Kidney (tissue), 14 donors: ENCODE data around the gene FBXO36. TPM values are rescaled to one million over a fixed set of nuclear protein-coding genes. Genes with fewer than 3 reads are reported as not detected.
"Not testable (repeated sequence)": the region's sequence is repeated elsewhere in the genome, so short reads cannot be mapped to it uniquely, and the experiment has no call there.

Experiments used
- DNase-seq, 5 donors: peaks; one replicate each; pipeline ENCODE4 v3.0.0-alpha.2; 2013 to 2020
- FAIRE-seq: peaks from 2 replicates; lab custom pipeline; 2012; peaks lifted over from hg19 to GRCh38; lab: Jason Lieb, UNC
- H3K27ac ChIP-seq, 2 donors: one replicate each; pipeline ENCODE4 v1.7.0; 2013; ENCODE audit warnings: low read depth in 2 of 2, low read length in 2 of 2, inconsistent platforms in 1 of 2
- H3K27me3 ChIP-seq: one replicate; pipeline ENCODE4 v1.7.1; 2013; ENCODE audit warnings: low read length, inconsistent platforms; ENCODE audit not compliant: control insufficient read depth, insufficient read depth
- H3K36me3 ChIP-seq, 3 donors: one replicate each; pipeline versions ENCODE4 v1.7.0 to v1.7.1; 2013; ENCODE audit warnings: low read length in 3 of 3, control low read depth in 1 of 3, inconsistent platforms in 1 of 3; ENCODE audit not compliant: insufficient read depth in 3 of 3, control insufficient read depth in 2 of 3
- H3K4me1 ChIP-seq, 3 donors: one replicate each; pipeline versions ENCODE4 v1.7.0 to v1.7.1; 2013; ENCODE audit warnings: low read length in 3 of 3, inconsistent platforms in 1 of 3, low read depth in 1 of 3; ENCODE audit not compliant: control insufficient read depth in 2 of 3, insufficient read depth in 2 of 3
- H3K4me3 ChIP-seq, 3 donors: one replicate each; pipeline versions ENCODE4 v1.7.0 to v1.8.1; 2013; ENCODE audit warnings: low read length in 3 of 3, control low read depth in 1 of 3, inconsistent platforms in 1 of 3
- H3K9ac ChIP-seq, 3 donors: one replicate each; pipeline versions ENCODE4 v1.7.0 to v1.7.1; 2013; ENCODE audit warnings: low read length in 3 of 3, control low read depth in 1 of 3, inconsistent platforms in 1 of 3
- H3K9me3 ChIP-seq, 3 donors: one replicate each; pipeline versions ENCODE4 v1.7.0 to v1.7.1; 2013; ENCODE audit warnings: low read length in 3 of 3, control low read depth in 1 of 3, inconsistent platforms in 1 of 3; ENCODE audit not compliant: control insufficient read depth in 2 of 3, insufficient read depth in 1 of 3
- CTCF ChIP-seq: IDR thresholded peaks from 3 replicates; pipeline ENCODE4 v1.5.1; 2012; ENCODE audit warnings: mild to moderate bottlenecking, moderate library complexity, borderline replicate concordance; ENCODE audit not compliant: insufficient read depth; ENCODE audit errors: extremely low read depth
- intact Hi-C: fragments of 100-400 bp; cut with DNase I; formaldehyde crosslinking; loops from one replicate; pipeline ENCODE4 v1.11.1; 2022
- polyA plus RNA-seq: library from polyadenylated mRNA; stranded (reverse); fragments of 350-450 nt; fragmentation: Illumina TruSeq; extraction: RNeasy Lipid Tissue Mini Kit (QIAGEN cat#74804); gene quantifications from one replicate; pipeline ENCODE4 v1.2.3, GENCODE V29; 2014; ENCODE audit warnings: low read depth, low replicate concordance; ENCODE audit not compliant: insufficient read depth
- total RNA-seq: library from RNA; stranded (reverse); fragmentation: NEBNext Ultra II Directional; extraction: Animal tissue kit (Norgen Biotek cat#: 25700); gene quantifications from one replicate; pipeline ENCODE4 v1.2.1, GENCODE V29; 2021
- donor health status: control.
- donor health status: control.
- donor health status: control.
- donor health status: control.
- donor health status: control.
- donor health status: DM: yes; HTN: yes; CAD: no.
- donor health status: Normal renal cell carcinoma (clear cell type).

Gene FBXO36
- total and polyA plus RNA-seq, 2 donors from 2014 or later, result 3.8 to 5.4 TPM

GRCh38 chr2:229900012-229900411 lies 22.3 kb upstream of the FBXO36 start:
- no peak for TF ChIP-seq CTCF
- intact Hi-C loops, result no loop called here
- Histone ChIP-seq H3K9me3 (no peaks in the 10 kb centered on the region), H3K36me3 (peaks cover 0 to 6% (median 3%) of the 10 kb centered on the region in 3 donors), H3K9ac (no peak overlapping the region), H3K27me3 (no peaks in the 10 kb centered on the region), H3K4me3 (no peak overlapping the region), H3K4me1 (no peaks in the 10 kb centered on the region), H3K27ac (no peak overlapping the region)
- no peak for FAIRE-seq
- DNase-seq, result no peak

- H3K4me3 ChIP-seq, H3K27me3 ChIP-seq, H3K36me3 ChIP-seq, H3K9me3 ChIP-seq, FAIRE-seq, intact Hi-C loops, H3K27ac ChIP-seq, H3K9ac ChIP-seq, H3K4me1 ChIP-seq: not testable (repeated sequence)
- DNase-seq, result peak in 1 of 5 donors; percentile 48
Measured at GRCh38 chr2:229900514-229900913, 21.8 kb upstream of the FBXO36 start.

GRCh38 chr2:229901819-229902218 lies 20.5 kb upstream of the FBXO36 start:
- H3K27me3 ChIP-seq, result no peaks in the 10 kb centered on the region
- no peaks in the 10 kb centered on the region for H3K9me3 ChIP-seq
- H3K4me1 ChIP-seq, result no peaks in the 10 kb centered on the region
- no peak overlapping the region for H3K27ac ChIP-seq
- intact Hi-C loops, result no loop called here
- peaks cover 0 to 6% (median 3%) of the 10 kb centered on the region in 3 donors for H3K36me3 ChIP-seq
- peak in 1 of 5 donors; percentile 39 for DNase-seq
- H3K4me3 ChIP-seq, result no peak overlapping the region
- no peak overlapping the region for H3K9ac ChIP-seq
- FAIRE-seq, result no peak
- TF ChIP-seq CTCF, result no peak

- Histone ChIP-seq H3K9me3 (no peaks in the 10 kb centered on the region), H3K9ac (no peak overlapping the region), H3K36me3 (peaks cover 0 to 13% (median 3%) of the 10 kb centered on the region in 3 donors), H3K4me3 (no peak overlapping the region), H3K4me1 (no peaks in the 10 kb centered on the region), H3K27me3 (no peaks in the 10 kb centered on the region), H3K27ac (no peak overlapping the region)
- DNase-seq, result no peak
- no peak for TF ChIP-seq CTCF
- intact Hi-C loops, result no loop called here
- no peak for FAIRE-seq
Measured at GRCh38 chr2:229903037-229903436, 19.3 kb upstream of the FBXO36 start.
